Measurements from ENCODE around the gene STC2. TPM values are rescaled to one million over a fixed set of nuclear protein-coding genes. Genes with fewer than 3 reads are reported as not detected.

The STC2 gene
- total and polyA plus RNA-seq, 3 donors from 2014 or later = 0.87 to 2.0 (median 2.0) TPM

DNA sequence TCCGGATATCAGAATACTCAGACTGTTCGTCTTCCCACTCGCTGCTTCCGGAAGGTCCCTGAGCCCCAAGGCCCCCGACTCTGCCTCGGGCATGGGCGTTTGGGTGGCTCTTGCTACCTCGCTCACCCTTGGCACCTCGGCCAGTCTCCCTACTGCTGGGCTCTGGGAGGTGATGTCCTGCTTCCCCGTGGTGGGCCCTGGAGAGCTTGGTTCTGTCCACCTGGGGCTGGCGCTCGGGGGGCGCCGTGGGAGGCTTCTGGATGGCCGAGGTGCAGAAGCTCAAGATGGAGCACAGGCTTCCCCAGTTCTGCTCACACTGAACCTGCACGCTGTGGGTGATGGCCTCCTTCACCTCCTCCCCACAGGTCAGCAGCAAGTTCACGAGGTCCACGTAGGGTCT, 10.4 kb downstream of the STC2 start:
- Histone ChIP-seq H3K36me3 (ENCODE audit: low read depth, missing control alignments) (no peaks in the 10 kb centered on the region), H3K4me1 (peaks cover 21% of the 10 kb centered on the region), H3K27me3 (no peaks in the 10 kb centered on the region), H3K9me3 (no peaks in the 10 kb centered on the region), H3K27ac (no peak overlapping the region), H3K4me3 (no peak overlapping the region)
- intact Hi-C loops (cut with DNase I; ENCODE audit: low total_unique reads) = no loop called here
- WGBS, 2 donors = 70 to 90% methylated on average over 12 to 18 of the region's 18 CpGs
- no peak for TF ChIP-seq POLR2A (IDR thresholded peaks at IDR 0.05)
- TF ChIP-seq, protein P1, sequence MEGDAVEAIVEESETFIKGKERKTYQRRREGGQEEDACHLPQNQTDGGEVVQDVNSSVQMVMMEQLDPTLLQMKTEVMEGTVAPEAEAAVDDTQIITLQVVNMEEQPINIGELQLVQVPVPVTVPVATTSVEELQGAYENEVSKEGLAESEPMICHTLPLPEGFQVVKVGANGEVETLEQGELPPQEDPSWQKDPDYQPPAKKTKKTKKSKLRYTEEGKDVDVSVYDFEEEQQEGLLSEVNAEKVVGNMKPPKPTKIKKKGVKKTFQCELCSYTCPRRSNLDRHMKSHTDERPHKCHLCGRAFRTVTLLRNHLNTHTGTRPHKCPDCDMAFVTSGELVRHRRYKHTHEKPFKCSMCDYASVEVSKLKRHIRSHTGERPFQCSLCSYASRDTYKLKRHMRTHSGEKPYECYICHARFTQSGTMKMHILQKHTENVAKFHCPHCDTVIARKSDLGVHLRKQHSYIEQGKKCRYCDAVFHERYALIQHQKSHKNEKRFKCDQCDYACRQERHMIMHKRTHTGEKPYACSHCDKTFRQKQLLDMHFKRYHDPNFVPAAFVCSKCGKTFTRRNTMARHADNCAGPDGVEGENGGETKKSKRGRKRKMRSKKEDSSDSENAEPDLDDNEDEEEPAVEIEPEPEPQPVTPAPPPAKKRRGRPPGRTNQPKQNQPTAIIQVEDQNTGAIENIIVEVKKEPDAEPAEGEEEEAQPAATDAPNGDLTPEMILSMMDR (IDR thresholded peaks at IDR 0.05) = no peak
- DNase-seq = no peak

DNA sequence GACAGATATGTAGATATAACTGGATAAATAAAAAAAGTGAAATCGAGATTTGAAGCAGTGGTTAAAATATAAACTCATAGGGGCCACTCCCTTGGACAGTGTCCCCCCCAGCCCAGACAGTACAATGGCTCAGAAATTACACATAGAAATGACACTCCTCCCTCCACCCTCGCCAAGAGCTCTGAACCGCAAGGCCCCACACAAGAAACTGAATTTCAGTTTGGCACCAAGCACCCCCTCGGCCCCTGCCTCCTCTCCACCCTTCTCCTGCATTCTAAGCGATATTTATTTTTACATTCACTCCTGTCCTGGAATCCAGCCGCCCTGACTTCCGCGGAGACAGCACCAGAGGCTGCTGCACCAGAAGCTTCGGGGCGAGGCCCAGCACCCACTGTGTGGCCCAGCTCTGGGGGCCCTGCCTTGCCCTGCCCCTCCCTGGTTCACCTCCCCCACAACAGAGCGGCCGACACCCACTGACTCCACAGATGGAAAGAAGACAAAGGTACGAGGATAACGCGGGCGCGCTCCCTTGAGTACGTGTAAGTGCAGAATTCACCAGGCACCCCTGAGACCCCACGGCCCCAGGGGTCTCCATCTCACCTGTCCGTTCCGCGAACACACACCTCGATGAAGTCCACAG, 11.0 kb downstream of the STC2 start:
- TF ChIP-seq, protein P1 (IDR thresholded peaks at IDR 0.05) = no peak
- no peak for TF ChIP-seq POLR2A (IDR thresholded peaks at IDR 0.05)
- WGBS, 2 donors = 73 to 84% methylated on average over 23 of the region's 23 CpGs
- Histone ChIP-seq H3K9me3 (no peaks in the 10 kb centered on the region), H3K4me3 (no peak overlapping the region), H3K36me3 (ENCODE audit: low read depth, missing control alignments) (no peaks in the 10 kb centered on the region), H3K27ac (peak overlapping the region in 1 of 2 donors; percentile 53), H3K4me1 (peaks cover 25% of the 10 kb centered on the region), H3K27me3 (no peaks in the 10 kb centered on the region)
- DNase-seq = no peak
- intact Hi-C loops (cut with DNase I; ENCODE audit: low total_unique reads) = no loop called here

DNA sequence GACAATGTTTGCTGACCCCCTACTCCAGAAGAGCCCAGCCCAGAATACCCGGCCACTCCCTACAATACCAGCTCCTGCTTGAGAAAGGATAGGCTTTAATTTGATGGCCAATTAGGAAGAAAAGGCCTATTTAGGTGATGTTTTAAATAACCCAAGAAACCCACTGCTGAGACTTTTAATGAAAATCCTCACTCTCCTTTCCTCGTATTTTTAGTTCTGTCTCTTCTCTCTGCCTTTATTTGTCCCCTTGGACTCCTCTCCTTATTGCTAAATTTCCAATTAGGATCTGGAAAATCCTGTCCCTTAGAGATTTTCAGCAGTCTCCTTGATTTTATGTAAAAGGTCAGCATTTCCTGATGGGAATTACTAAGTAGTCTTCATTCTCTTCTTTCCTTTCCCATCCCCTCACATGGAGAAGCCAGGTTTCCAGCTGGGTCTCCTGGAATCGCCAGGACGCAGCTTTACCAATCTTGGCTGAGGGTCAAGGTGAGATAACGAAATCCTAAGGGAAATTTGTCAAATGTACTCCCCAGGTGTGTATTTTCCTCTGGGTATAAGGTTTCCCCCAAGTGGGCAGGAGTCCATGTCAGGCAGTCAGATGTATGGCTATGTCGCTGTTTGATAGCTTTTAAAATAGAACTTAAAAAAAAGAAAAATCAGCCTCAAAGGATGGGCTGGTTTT, 11.7 kb downstream of the STC2 start:
- H3K36me3 ChIP-seq (ENCODE audit: low read depth, missing control alignments) = no peaks in the 10 kb centered on the region
- peaks cover 25% of the 10 kb centered on the region for H3K4me1 ChIP-seq
- no peaks in the 10 kb centered on the region for H3K9me3 ChIP-seq
- intact Hi-C loops (cut with DNase I; ENCODE audit: low total_unique reads) = no loop called here
- H3K27ac ChIP-seq = peak overlapping the region; percentile 47 to 53
- TF ChIP-seq, protein P1 (IDR thresholded peaks at IDR 0.05) = no peak
- DNase-seq = no peak
- no peaks in the 10 kb centered on the region for H3K27me3 ChIP-seq
- no peak overlapping the region for H3K4me3 ChIP-seq
- 69 to 72% methylated on average over 6 of the region's 6 CpGs for WGBS, 2 donors

DNA sequence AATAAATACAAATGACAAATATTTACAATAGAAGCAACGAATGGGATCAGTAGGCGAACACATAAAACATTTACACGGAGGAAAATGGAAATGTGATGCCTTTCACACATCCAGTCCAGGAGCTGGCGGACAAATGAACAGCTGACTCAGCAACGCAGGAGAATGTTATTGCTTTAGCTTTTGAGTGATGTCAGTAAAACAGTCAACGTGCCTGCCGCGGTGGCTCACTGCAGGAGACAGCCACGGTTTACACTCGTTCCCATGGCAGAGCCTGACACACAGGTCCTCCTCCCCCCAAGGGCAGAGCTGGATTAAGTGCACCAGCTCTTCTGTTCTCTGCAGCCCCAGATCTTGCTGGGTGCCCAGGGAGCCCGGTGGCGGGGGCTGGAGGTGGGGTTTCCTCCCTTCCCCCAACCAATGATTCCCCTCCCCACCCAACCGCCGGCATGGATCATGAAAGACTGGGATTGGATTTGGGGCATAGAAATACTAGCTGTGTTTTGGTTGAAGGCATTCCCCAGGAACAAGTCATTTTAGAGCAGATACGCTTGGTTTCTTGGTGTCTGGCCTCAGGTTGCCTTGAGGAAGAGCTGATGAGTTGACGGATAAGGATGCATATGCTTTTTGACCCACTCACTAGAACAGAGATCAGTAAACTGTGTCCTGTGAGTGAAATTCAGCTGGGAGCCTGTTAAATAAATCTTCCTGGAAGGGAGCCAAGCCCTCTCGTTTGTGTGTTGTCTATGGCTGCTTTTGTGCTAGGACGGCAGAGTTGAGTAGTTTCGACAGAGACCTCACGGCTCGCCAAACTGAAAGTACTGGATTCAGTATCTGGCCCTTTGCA, 12.5 kb downstream of the STC2 start:
- Histone ChIP-seq H3K9me3 (no peaks in the 10 kb centered on the region), H3K4me3 (no peak overlapping the region)
- intact Hi-C loops (cut with DNase I; ENCODE audit: low total_unique reads) = no loop called here

More for the DNA sequence above, 12.5 kb downstream of the STC2 start:
- H3K27me3 ChIP-seq = no peaks in the 10 kb centered on the region
- WGBS, 2 donors = 54 to 60% methylated on average over 19 to 21 of the region's 21 CpGs
- H3K36me3 ChIP-seq (ENCODE audit: low read depth, missing control alignments) = no peaks in the 10 kb centered on the region
- DNase-seq = peak; percentile 74
- H3K27ac ChIP-seq = peak overlapping the region; percentile 47 to 53
- TF ChIP-seq, protein P1 (IDR thresholded peaks at IDR 0.05) = no peak
- TF ChIP-seq POLR2A (IDR thresholded peaks at IDR 0.05) = no peak
- H3K4me1 ChIP-seq = peaks cover 30% of the 10 kb centered on the region

All from testis (tissue), 3 donors.